Tracheal epithelial cell (primary cell): ENCODE results near the gene TRAPPC12. TPM values are rescaled to one million over a fixed set of nuclear protein-coding genes. Genes with fewer than 3 reads are reported as not detected.

Experiments
- total RNA-seq: library from RNA; depleted of rRNA; stranded (reverse); fragments of >200 nt; gene quantifications from 2 replicates; pipeline ENCODE4 v1.2.1, GENCODE V29; 2014

TRAPPC12 gene
- 59.5 and 60.5 TPM in 2 replicates for total RNA-seq

DNA sequence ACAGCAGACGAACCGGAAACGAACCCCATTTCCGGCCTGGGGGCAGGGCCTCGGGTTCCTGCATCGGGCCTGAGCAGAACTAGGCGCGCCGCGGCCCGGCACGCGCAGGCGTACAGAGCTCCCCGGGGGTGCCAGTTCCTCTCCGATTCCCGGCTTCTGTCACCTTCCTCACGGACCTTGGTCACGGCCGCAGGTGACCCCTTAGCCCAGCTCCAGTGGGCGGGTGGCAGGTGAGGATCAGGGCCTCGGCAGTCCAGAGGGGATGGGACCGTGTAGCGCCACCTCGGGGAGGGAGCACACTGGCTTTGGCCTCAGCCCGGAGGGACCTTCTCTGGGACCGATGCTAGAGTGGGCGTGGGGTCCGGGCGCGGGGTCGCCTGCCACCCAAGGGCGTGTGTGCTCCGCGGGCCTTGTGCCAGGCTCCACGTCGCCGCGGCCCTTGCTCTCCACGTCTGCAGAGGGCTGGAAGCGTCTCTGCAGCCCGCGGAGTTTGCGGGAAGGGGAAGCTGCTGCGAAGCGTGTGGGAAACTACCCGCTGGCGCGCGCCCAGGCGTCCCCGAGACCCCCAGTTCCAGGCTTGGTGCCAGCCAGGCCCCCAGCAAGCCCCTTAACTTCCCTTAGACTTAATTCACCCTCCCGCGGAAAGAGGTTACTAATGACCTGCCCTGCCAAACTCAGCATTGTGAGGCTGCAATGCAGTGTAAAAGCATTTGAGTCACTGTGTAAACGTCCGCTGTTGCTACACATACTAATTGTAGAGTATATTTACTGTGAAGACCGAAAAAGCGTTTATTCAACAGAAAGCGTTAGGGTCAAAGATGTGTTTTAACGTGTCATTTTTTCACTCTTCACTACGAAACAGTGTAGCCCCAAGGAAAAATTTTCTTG is at the start of gene TRAPPC12:
TSS of gene TRAPPC12 (plus strand) at position 48 of the 888 bp plus-strand sequence. CDS start 7,930 bp downstream, outside the sequence.

DNA sequence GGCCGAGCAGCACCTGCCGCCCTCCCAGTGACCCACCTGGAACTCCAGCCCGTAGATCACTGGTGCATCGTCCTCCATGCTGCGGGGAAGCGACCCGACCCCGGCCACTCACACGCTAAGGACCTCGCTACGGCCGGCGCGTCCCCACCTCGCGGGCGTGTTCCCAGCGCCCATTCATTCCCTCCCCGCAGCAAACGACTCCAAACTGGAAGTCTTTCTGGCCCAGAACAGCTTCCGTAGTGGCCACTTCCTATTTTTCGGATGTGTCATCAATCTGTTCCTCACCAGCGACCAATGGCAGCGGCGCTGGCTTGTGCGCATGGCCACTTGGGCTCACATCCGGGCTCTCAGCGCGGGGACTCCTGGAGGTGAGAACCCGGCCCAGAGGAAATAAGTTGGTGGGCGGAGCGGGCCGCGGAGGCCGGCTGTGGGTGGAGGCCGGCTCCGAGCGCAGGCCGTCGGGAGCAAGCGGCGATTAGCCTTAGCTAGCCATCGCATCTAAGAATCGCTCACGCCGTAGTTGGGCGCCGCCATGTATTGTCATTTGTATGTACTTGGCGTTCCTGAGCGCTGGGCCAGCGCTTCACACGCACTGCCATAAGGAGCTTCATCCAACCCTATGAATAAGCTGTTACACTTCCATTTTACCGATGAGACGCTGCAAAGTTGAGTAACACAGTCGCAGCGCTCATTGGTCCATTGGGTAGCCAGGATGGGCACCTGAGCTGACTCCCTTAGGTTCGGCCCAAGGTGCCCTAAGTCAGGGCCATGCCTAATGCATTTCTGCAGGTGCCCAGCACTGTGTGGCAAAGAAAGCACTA is 1.7 kb upstream of the TRAPPC12 start, which contains the start of gene EIPR1:
TSS of gene EIPR1 (minus strand) at position 207 of the 821 bp plus-strand sequence. CDS start at position 78, 129 bp downstream.

DNA sequence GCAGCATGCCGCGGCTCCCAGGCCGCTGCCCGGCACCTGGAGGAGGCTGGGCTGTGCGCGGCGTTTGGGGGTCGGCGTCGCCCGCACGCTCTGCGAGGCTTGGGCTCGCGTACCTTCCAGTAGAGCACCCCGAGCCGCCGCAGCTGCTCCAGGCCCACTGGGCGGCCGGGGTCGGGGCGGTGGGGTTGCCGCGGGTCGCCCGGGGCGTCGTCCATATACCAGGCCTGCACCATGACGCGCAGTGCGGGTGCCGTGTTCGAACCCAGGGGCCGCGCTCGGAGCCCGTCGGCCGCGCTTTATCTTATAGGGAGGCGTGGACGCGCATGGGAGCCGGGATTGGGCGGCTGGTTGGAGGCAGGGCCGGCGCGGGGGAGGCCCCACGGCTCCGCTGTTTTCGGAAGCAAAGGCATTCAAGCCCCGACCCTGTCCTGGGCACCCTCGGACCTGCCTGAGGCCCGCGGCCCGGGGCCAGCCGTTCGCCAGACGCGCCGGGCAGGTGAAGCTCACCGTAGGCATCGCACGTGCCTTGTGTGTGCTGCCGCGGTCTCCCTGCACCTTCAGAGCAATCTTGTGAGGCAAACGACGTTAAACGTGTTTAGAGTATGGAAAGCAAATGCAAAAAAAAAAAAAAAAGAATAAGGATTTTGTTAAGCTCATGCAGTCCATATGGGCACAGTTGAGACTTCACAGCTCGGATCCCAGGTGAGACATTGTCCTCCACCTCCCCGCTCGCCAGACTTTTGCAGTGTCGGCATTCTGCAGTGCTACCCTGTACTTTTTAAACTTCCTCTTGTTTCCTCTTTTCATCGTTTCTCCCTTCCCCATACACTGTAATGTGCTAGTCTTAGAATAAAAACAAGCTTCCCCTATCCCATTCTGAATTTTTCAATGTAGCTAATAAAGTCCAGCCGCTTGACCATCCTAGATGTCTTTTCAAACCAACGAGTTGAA is 140.0 kb downstream of the TRAPPC12 start, which contains the start of gene ADI1:
TSS of gene ADI1 (minus strand) at position 277 of the 951 bp plus-strand sequence. CDS start at position 233, 44 bp downstream.

Other genes starting within 250 kb of the TRAPPC12 start
- 30.1 and 50.6 TPM in 2 replicates for gene EIPR1, start 1.9 kb upstream of the TRAPPC12 start, total RNA-seq
- gene ADI1, start 139.8 kb downstream of the TRAPPC12 start, total RNA-seq, result 23.4 and 36.9 TPM in 2 replicates
- gene RNASEH1, start 178.6 kb downstream of the TRAPPC12 start, total RNA-seq, result 26.4 and 29.6 TPM in 2 replicates
- 1,980 and 2,482 TPM in 2 replicates for gene RPS7, start 195.6 kb downstream of the TRAPPC12 start, total RNA-seq
- not detected in 2 replicates for gene COLEC11, start 215.4 kb downstream of the TRAPPC12 start, total RNA-seq